ENCODE data around the gene DZIP3. TPM values are rescaled to one million over a fixed set of nuclear protein-coding genes. Genes with fewer than 3 reads are reported as not detected.

DZIP3 gene
- total and polyA plus RNA-seq, 2 of the 8 experiments (the other 6 are each of a cell fraction or from before 2014, with no cell fraction given) = 10.4 to 24.3 TPM

GRCh38 chr3:108552267-108553159 is 37.0 kb upstream of the DZIP3 start:
- Histone ChIP-seq H3K4me1 (replicated peaks in 1 of 4; ENCODE audit: control insufficient read depth in 3 of 4, insufficient read depth in 4 of 4, low read length in 3 of 4) (no peaks in the 10 kb centered on the region), H2BK15ac (ENCODE audit: low read length) (no peak overlapping the region), H3K18ac (ENCODE audit: extremely low read depth, low read length) (no peak overlapping the region), H2BK20ac (ENCODE audit: low read length) (no peak overlapping the region), H2AK5ac (ENCODE audit: low read depth, low read length) (no peak overlapping the region), H3K23me2 (ENCODE audit: low read depth, low read length) (no peaks in the 10 kb centered on the region), H3K79me2 (ENCODE audit: control insufficient read depth in 1 of 2, insufficient read depth in 2 of 2, low read length in 2 of 2) (no peaks in the 10 kb centered on the region), H4K20me1 (replicated peaks in 1 of 2; ENCODE audit: control insufficient read depth in 1 of 2, insufficient read depth in 2 of 2, low read length in 2 of 2) (no peaks in the 10 kb centered on the region), H3K4me3 (ENCODE audit: extremely low read depth in 1 of 4, insufficient read depth in 2 of 4, low read depth in 3 of 4, low read length in 4 of 4) (no peak overlapping the region), H3K4me2 (ENCODE audit: insufficient read depth in 1 of 2, low read depth in 2 of 2, low read length in 2 of 2) (no peak overlapping the region), H4K8ac (ENCODE audit: extremely low read depth, insufficient read depth, low read length) (no peak overlapping the region), H3K36me3 (ENCODE audit: control insufficient read depth in 2 of 4, insufficient read depth in 4 of 4, low read length in 3 of 4) (peaks cover 0 to 52% (median 10%) of the 10 kb centered on the region in 4 experiments), H3K27me3 (replicated peaks in 1 of 4; ENCODE audit: control insufficient read depth in 3 of 4, extremely low read depth in 1 of 4, insufficient read depth in 3 of 4, low read length in 3 of 4) (no peaks in the 10 kb centered on the region), H3K27ac (ENCODE audit: low read depth, low read length) (no peak overlapping the region), H4K5ac (ENCODE audit: insufficient read length, low read depth, low read length) (no peak overlapping the region), H2AFZ (ENCODE audit: low read length) (no peak overlapping the region), H2BK12ac (ENCODE audit: low read depth, low read length) (no peak overlapping the region), H3K56ac (replicated peaks; ENCODE audit: insufficient read length, low read depth, low read length) (no peak overlapping the region), H3K9me3 (ENCODE audit: insufficient read depth in 2 of 2, low read depth in 1 of 2, low read length in 1 of 2) (no peaks in the 10 kb centered on the region), H4K91ac (replicated peaks; ENCODE audit: insufficient read length, low read length) (no peak overlapping the region), H3K79me1 (ENCODE audit: low read depth, low read length) (no peaks in the 10 kb centered on the region), H2BK120ac (replicated peaks; ENCODE audit: low read depth, low read length) (no peak overlapping the region), H3K9ac (replicated peaks in 1 of 4; ENCODE audit: extremely low read depth in 1 of 4, low read depth in 3 of 4, low read length in 3 of 4) (no peak overlapping the region), H2BK5ac (ENCODE audit: low read depth, low read length) (no peak overlapping the region), H3K14ac (ENCODE audit: insufficient read length) (no peak overlapping the region), H3K4ac (replicated peaks; ENCODE audit: insufficient read length, low read depth, low read length) (no peak overlapping the region), H3K23ac (ENCODE audit: insufficient read length) (no peak overlapping the region)
- CTCF ChIA-PET (ENCODE audit: partially characterized antibody) = interaction anchor here (0.6 to 5.3 kb wide), 32 partner anchors 9 to 596 kb away, joined by 3 to 91 read pairs (median 4); no protein-coding TSS in a partner anchor
- 84% methylated on average over 4 of the region's 4 CpGs; no CpG with 5 or more reads in 1 of the 2 experiments for WGBS, 2 experiments (ENCODE audit: extremely low coverage in 1 of 2, insufficient coverage in 1 of 2, insufficient read length in 1 of 2, insufficient replicate concordance in 2 of 2, low coverage in 1 of 2, low lambda C conversion rate in 2 of 2, missing lambda C conversion rate in 1 of 2)
- POLR2A ChIA-PET (ENCODE audit: partially characterized antibody) = interaction anchor here (0.6 to 1.2 kb wide), 4 partner anchors 15 to 132 kb away, joined by 3 to 5 read pairs (median 3); no protein-coding TSS in a partner anchor
- TF ChIP-seq ZNF274 (IDR thresholded peaks at IDR 0.05; ENCODE audit: borderline replicate concordance, extremely low read depth, low read length) = no peak
- peak in 1 of 2 experiments; percentile 46; a peak in 3 of 4 replicates for TF ChIP-seq RAD21 (IDR thresholded peaks at IDR 0.05 in 1 of 2, conservative IDR thresholded peaks at IDR 0.05 in 1 of 2; ENCODE audit: low read depth in 2 of 2, low read length in 2 of 2)
- TF ChIP-seq, protein P1, sequence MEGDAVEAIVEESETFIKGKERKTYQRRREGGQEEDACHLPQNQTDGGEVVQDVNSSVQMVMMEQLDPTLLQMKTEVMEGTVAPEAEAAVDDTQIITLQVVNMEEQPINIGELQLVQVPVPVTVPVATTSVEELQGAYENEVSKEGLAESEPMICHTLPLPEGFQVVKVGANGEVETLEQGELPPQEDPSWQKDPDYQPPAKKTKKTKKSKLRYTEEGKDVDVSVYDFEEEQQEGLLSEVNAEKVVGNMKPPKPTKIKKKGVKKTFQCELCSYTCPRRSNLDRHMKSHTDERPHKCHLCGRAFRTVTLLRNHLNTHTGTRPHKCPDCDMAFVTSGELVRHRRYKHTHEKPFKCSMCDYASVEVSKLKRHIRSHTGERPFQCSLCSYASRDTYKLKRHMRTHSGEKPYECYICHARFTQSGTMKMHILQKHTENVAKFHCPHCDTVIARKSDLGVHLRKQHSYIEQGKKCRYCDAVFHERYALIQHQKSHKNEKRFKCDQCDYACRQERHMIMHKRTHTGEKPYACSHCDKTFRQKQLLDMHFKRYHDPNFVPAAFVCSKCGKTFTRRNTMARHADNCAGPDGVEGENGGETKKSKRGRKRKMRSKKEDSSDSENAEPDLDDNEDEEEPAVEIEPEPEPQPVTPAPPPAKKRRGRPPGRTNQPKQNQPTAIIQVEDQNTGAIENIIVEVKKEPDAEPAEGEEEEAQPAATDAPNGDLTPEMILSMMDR (IDR thresholded peaks at IDR 0.05; ENCODE audit: control extremely low read depth in 1 of 3, insufficient read depth in 1 of 3, low read depth in 1 of 3, low read length in 3 of 3) = peak in 2 of 3 experiments; percentile 13 to 15; a peak in 2 of 4 replicates
- DNase-seq (ENCODE audit: low read depth in 1 of 2, low spot score in 2 of 2) (no peak), FAIRE-seq (peak; percentile 28)

All from H1 (cell line).